ENCODE measurements around the gene SLC22A23.

DNA sequence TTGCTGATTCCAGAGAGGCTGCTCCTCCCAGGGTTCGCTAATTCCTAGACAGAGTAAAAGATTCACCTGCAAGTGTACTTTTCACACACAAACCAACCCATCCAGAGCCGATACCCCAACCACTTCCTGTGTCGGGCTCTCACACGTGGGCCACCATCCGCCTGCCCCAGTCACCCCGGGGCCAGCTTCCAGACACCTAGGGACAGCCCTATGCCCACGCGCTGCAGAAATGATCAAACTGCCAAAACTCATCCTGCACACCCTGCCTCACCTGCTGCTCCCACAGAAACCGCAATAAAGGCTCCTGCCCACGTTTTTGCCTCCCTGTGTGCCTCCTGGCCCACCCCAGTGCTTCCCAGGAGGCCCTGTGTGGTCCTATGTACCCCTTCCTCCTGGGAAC is 138.6 kb downstream of the SLC22A23 start:
- TF ChIP-seq, protein P1, sequence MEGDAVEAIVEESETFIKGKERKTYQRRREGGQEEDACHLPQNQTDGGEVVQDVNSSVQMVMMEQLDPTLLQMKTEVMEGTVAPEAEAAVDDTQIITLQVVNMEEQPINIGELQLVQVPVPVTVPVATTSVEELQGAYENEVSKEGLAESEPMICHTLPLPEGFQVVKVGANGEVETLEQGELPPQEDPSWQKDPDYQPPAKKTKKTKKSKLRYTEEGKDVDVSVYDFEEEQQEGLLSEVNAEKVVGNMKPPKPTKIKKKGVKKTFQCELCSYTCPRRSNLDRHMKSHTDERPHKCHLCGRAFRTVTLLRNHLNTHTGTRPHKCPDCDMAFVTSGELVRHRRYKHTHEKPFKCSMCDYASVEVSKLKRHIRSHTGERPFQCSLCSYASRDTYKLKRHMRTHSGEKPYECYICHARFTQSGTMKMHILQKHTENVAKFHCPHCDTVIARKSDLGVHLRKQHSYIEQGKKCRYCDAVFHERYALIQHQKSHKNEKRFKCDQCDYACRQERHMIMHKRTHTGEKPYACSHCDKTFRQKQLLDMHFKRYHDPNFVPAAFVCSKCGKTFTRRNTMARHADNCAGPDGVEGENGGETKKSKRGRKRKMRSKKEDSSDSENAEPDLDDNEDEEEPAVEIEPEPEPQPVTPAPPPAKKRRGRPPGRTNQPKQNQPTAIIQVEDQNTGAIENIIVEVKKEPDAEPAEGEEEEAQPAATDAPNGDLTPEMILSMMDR (conservative IDR thresholded peaks at IDR 0.05): no peak
- TF ChIP-seq ZFX (IDR thresholded peaks at IDR 0.05): no peak

Data from C4-2B (cell line).